D721Med (cell line): ENCODE results near the gene SOWAHB.
"Not testable (repeated sequence)": the region's sequence is repeated elsewhere in the genome, so short reads cannot be mapped to it uniquely, and the experiment has no call there.

Source experiments
- DNase-seq: peaks from one replicate; pipeline ENCODE4 v3.0.0; 2011; ENCODE audit warnings: low spot score; ENCODE audit not compliant: insufficient read length
- FAIRE-seq: peaks from 2 replicates; lab custom pipeline; 2011; peaks lifted over from hg19 to GRCh38; lab: Jason Lieb, UNC
- CTCF ChIP-seq: IDR thresholded peaks from 2 replicates; pipeline ENCODE4 v1.5.1; 2012; ENCODE audit warnings: mild to moderate bottlenecking, control low read depth; ENCODE audit not compliant: insufficient read depth; ENCODE audit errors: missing control alignments

SOWAHB gene

GRCh38 chr4:76881375-76881774, 16.6 kb downstream of the SOWAHB start:
- no peak for TF ChIP-seq CTCF
- FAIRE-seq (no peak), DNase-seq (no peak)

- FAIRE-seq (no peak), DNase-seq (no peak)
- no peak for TF ChIP-seq CTCF
Measured at GRCh38 chr4:76879731-76880364, 18.1 kb downstream of the SOWAHB start.

- DNase-seq, FAIRE-seq: not testable (repeated sequence)
Measured at GRCh38 chr4:76878641-76879165, 19.2 kb downstream of the SOWAHB start.

DNA sequence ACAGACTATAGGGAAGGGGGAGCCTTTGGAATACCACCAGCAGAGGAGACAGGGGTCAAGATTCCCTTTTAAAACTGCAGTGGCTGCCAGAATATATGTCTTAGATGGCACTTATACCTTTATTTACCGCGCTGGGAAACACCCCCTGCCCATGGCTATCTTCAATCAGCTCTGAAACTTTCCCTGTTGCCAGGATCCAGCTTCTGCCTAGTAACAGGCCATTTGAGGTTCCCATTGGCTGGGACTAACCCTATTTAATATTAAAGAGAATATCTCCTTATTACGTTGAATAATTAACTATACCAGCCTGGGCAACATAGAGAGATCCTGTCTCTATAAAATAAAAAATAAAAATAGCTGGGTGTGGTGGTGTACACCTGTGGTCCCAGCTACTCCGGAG, 23.8 kb downstream of the SOWAHB start:
- FAIRE-seq (no peak), DNase-seq (no peak)
- no peak for TF ChIP-seq CTCF

GRCh38 chr4:76873495-76873894, 24.4 kb downstream of the SOWAHB start:
- no peak for TF ChIP-seq CTCF
- DNase-seq (no peak), FAIRE-seq (no peak)

- TF ChIP-seq CTCF, result no peak
Measured at GRCh38 chr4:76872556-76872955, 25.4 kb downstream of the SOWAHB start.

GRCh38 chr4:76868780-76869179, 29.2 kb downstream of the SOWAHB start:
- not testable (repeated sequence) for DNase-seq, FAIRE-seq

More at GRCh38 chr4:76872556-76872955, 25.4 kb downstream of the SOWAHB start:
- FAIRE-seq (no peak), DNase-seq (no peak)

- FAIRE-seq (no peak), DNase-seq (no peak)
- TF ChIP-seq CTCF, result no peak
Measured at GRCh38 chr4:76867880-76868655, 29.9 kb downstream of the SOWAHB start.
